Measurements from ENCODE around the gene TUBB2B.

DNA sequence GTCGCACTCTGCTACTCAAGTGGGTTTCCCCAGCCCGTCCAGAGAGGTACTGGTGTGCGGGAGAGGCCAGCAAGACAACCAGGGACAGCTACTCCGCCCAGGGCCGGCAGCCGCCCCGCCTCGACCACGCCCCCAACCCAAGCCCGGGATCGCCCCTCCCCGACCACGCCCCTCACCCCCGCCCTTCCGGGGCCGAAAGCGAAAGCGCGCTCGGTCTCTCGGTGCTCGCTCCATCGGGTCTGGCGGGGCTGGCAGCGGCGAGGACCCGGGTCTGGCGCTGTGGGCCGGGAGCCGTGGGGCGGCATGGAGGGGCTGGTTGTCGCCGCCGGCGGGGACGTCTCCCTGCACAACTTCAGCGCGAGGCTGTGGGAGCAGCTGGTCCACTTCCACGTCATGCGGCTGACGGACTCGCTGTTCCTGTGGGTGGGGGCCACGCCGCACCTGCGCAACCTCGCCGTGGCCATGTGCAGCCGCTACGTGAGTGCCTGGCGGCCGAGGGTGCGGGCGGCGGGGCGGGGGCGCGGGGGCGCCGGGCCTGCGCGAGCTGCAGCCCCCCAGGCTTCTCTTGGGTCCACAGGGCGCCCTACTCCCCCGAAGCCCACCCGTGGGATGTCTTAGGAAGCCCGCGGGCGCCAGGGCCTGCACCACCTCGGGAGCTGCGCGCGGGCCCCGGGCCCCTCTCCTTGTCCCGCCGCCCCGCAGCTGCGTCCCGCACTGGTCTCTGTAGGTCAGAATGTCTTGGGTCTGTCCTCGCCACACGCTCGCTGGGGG, 31.5 kb upstream of the TUBB2B start, which contains the start of gene PSMG4:
- TF ChIP-seq, protein P1, sequence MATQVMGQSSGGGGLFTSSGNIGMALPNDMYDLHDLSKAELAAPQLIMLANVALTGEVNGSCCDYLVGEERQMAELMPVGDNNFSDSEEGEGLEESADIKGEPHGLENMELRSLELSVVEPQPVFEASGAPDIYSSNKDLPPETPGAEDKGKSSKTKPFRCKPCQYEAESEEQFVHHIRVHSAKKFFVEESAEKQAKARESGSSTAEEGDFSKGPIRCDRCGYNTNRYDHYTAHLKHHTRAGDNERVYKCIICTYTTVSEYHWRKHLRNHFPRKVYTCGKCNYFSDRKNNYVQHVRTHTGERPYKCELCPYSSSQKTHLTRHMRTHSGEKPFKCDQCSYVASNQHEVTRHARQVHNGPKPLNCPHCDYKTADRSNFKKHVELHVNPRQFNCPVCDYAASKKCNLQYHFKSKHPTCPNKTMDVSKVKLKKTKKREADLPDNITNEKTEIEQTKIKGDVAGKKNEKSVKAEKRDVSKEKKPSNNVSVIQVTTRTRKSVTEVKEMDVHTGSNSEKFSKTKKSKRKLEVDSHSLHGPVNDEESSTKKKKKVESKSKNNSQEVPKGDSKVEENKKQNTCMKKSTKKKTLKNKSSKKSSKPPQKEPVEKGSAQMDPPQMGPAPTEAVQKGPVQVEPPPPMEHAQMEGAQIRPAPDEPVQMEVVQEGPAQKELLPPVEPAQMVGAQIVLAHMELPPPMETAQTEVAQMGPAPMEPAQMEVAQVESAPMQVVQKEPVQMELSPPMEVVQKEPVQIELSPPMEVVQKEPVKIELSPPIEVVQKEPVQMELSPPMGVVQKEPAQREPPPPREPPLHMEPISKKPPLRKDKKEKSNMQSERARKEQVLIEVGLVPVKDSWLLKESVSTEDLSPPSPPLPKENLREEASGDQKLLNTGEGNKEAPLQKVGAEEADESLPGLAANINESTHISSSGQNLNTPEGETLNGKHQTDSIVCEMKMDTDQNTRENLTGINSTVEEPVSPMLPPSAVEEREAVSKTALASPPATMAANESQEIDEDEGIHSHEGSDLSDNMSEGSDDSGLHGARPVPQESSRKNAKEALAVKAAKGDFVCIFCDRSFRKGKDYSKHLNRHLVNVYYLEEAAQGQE (IDR thresholded peaks at IDR 0.05; ENCODE audit: low read depth): no peak
- TF ChIP-seq NFIC (IDR thresholded peaks at IDR 0.05) (no peak; the same call in 1 of the 2 replicates), ZBTB7A (IDR thresholded peaks at IDR 0.05; ENCODE audit: low read depth) (no peak; the same call in 1 of the 2 replicates), TEAD4 (IDR thresholded peaks at IDR 0.05) (0 out of 2 replicates have a peak, but pooled peaks have one; percentile 16), YY1 (IDR thresholded peaks at IDR 0.05; ENCODE audit: low read depth) (peak; percentile 78), EP300 (IDR thresholded peaks at IDR 0.05; ENCODE audit: borderline replicate concordance) (no peak), TAF1 (IDR thresholded peaks at IDR 0.05; ENCODE audit: low read depth) (peak; percentile 71; the same call in 1 of the 2 replicates), CREB1 (IDR thresholded peaks at IDR 0.05; ENCODE audit: low read depth) (no peak), EGR1 (IDR thresholded peaks at IDR 0.05) (no peak), RAD21 (IDR thresholded peaks at IDR 0.05; ENCODE audit: low read depth) (no peak; the same call in 1 of the 2 replicates), TCF12 (IDR thresholded peaks at IDR 0.05; ENCODE audit: low read depth) (no peak; the same call in 1 of the 2 replicates), CEBPB (IDR thresholded peaks at IDR 0.05) (no peak)
- TF ChIP-seq, protein P2, sequence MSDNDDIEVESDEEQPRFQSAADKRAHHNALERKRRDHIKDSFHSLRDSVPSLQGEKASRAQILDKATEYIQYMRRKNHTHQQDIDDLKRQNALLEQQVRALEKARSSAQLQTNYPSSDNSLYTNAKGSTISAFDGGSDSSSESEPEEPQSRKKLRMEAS (IDR thresholded peaks at IDR 0.05): peak; percentile 88
- TF ChIP-seq, protein P3, sequence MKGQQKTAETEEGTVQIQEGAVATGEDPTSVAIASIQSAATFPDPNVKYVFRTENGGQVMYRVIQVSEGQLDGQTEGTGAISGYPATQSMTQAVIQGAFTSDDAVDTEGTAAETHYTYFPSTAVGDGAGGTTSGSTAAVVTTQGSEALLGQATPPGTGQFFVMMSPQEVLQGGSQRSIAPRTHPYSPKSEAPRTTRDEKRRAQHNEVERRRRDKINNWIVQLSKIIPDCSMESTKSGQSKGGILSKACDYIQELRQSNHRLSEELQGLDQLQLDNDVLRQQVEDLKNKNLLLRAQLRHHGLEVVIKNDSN (IDR thresholded peaks at IDR 0.05): no peak

Data from Ishikawa (cell line).